ENCODE results near the gene YDJC. TPM values are rescaled to one million over a fixed set of nuclear protein-coding genes. Genes with fewer than 3 reads are reported as not detected.
"Not testable (repeated sequence)": the region's sequence is repeated elsewhere in the genome, so short reads cannot be mapped to it uniquely, and the experiment has no call there.

YDJC gene
- total and polyA plus RNA-seq, 2 donors (not counting 1 experiment from before 2014, with no cell fraction given): 48.8 to 82.8 TPM

- Histone ChIP-seq H3K9me3 (ENCODE audit: control extremely low read depth in 1 of 3, control insufficient read depth in 2 of 3, insufficient read depth in 1 of 3, low read length in 2 of 3) (no peaks in the 10 kb centered on the region), H3K4me3 (ENCODE audit: control extremely low read depth in 1 of 5, extremely low read depth in 1 of 5, insufficient read depth in 1 of 5, low read depth in 2 of 5, low read length in 4 of 5) (no peak overlapping the region), H3K4me2 (replicated peaks; ENCODE audit: low read depth, low read length, poor library complexity, severe bottlenecking) (no peak overlapping the region), H3K9ac (ENCODE audit: low read length) (no peak overlapping the region), H4K20me1 (ENCODE audit: control insufficient read depth, insufficient read depth, low read length, poor library complexity, severe bottlenecking) (peaks cover 82% of the 10 kb centered on the region), H3K27me3 (replicated peaks in 1 of 4; ENCODE audit: control extremely low read depth in 1 of 4, control insufficient read depth in 3 of 4, insufficient read depth in 4 of 4, low read length in 3 of 4) (no peaks in the 10 kb centered on the region), H3K79me2 (ENCODE audit: control insufficient read depth, insufficient read depth, low read length) (peaks cover 94% of the 10 kb centered on the region), H3K4me1 (ENCODE audit: control insufficient read depth in 2 of 2, insufficient read depth in 2 of 2, low read length in 2 of 2) (peaks cover 22 to 43% of the 10 kb centered on the region in 2 donors), H3K36me3 (replicated peaks in 1 of 2; ENCODE audit: control extremely low read depth in 1 of 2, control insufficient read depth in 1 of 2, extremely low read depth in 1 of 2, insufficient read depth in 2 of 2, low read length in 1 of 2) (peaks cover 5 to 6% of the 10 kb centered on the region in 2 experiments), H2AFZ (ENCODE audit: insufficient read depth, low read depth, low read length, poor library complexity, severe bottlenecking) (no peak overlapping the region), H3K27ac (ENCODE audit: low read length in 2 of 2) (peak overlapping the region in 1 of 2 donors; percentile 51)
- WGBS (ENCODE audit: insufficient coverage): no CpG with 5 or more reads among the region's 2 CpGs
- no peak for TF ChIP-seq EZH2 (IDR thresholded peaks at IDR 0.05; ENCODE audit: borderline replicate concordance, insufficient read depth, low read depth, low read length, poor library complexity, severe bottlenecking)
- no peak for DNase-seq
- intact Hi-C loops (cut with micrococcal nuclease): loop anchor here (5.0 kb wide), 1 partner anchor 47 kb away; the partner anchor contains the start of genes CCDC116 and YDJC
- POLR2A ChIA-PET: interaction anchor here (1.2 kb wide), 1 partner anchor 56 kb away, joined by 3 read pairs; no protein-coding TSS in a partner anchor
- no peak for ATAC-seq (ENCODE audit: low read depth)
- H3K27ac Mint-ChIP-seq: peak overlapping the region; percentile 34
- no peak overlapping the region for H3K4me3 Mint-ChIP-seq
- CTCF ChIA-PET: interaction anchor here (1.2 kb wide), 2 partner anchors 44 to 62 kb away, joined by 3 to 4 read pairs; no protein-coding TSS in a partner anchor
- no peaks in the 10 kb centered on the region for H3K9me3 Mint-ChIP-seq (ENCODE audit: insufficient read depth)
- no peaks in the 10 kb centered on the region for H3K27me3 Mint-ChIP-seq
- peaks cover 40% of the 10 kb centered on the region for H3K4me1 Mint-ChIP-seq
These were observed 44.4 kb downstream of the YDJC start for GRCh38 chr22:21585389-21585788.

DNA sequence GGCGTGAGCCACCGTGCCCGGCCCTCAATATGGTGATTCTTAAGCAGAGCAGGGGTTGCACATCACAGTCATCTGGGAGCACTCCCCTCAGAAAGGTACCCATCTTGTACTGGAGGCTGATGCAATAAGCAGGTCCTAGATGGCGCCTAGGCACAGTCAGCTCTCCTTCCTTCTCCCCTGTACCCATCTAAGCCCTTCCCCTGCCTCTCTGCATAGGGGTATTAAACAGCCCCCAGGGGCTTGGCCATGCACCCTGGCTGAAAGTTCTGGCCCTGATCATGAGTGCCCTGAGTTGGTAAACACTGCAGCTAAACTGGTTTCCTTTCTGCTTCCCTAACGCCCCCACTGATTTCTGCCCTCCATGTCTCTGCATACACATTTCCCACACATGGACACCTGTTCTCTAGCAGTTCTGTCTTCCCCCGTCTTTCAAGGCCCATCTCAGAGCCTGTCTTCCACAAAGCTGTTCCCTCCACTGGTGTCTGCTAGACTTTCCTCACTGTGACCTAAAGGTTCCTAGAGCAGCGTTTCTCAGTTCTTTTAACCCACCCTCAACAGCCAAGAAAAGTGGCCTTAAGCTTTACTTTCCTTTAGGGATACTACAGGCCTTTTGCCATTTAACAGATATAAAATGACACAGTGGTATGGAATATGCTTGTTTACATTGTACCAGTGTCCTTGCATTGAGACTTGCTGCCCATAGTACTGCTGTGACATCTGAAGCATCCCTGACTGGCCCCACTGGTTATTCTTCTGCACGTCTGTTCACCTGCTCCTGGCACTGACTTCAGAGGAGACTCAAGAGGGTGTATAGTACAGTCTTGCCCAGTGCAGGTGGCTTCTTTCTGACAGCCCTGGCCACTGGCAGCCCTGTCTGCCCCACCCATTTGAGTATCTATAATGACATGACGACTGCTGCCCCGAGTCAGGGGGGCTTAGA, 46.8 kb downstream of the YDJC start:
- Histone ChIP-seq H3K79me2 (ENCODE audit: control insufficient read depth, insufficient read depth, low read length) (peaks cover 95% of the 10 kb centered on the region), H3K27ac (ENCODE audit: low read length in 2 of 2) (peak overlapping the region in 1 of 2 donors; percentile 14), H3K9me3 (ENCODE audit: control extremely low read depth in 1 of 3, control insufficient read depth in 2 of 3, insufficient read depth in 1 of 3, low read length in 2 of 3) (no peaks in the 10 kb centered on the region), H3K27me3 (replicated peaks in 1 of 4; ENCODE audit: control extremely low read depth in 1 of 4, control insufficient read depth in 3 of 4, insufficient read depth in 4 of 4, low read length in 3 of 4) (no peaks in the 10 kb centered on the region), H3K4me2 (replicated peaks; ENCODE audit: low read depth, low read length, poor library complexity, severe bottlenecking) (no peak overlapping the region), H3K4me1 (ENCODE audit: control insufficient read depth in 2 of 2, insufficient read depth in 2 of 2, low read length in 2 of 2) (peaks cover 17 to 37% of the 10 kb centered on the region in 2 donors), H4K20me1 (ENCODE audit: control insufficient read depth, insufficient read depth, low read length, poor library complexity, severe bottlenecking) (peaks cover 81% of the 10 kb centered on the region), H2AFZ (ENCODE audit: insufficient read depth, low read depth, low read length, poor library complexity, severe bottlenecking) (no peak overlapping the region), H3K9ac (ENCODE audit: low read length) (no peak overlapping the region), H3K4me3 (ENCODE audit: control extremely low read depth in 1 of 5, extremely low read depth in 1 of 5, insufficient read depth in 1 of 5, low read depth in 2 of 5, low read length in 4 of 5) (no peak overlapping the region), H3K36me3 (replicated peaks in 1 of 2; ENCODE audit: control extremely low read depth in 1 of 2, control insufficient read depth in 1 of 2, extremely low read depth in 1 of 2, insufficient read depth in 2 of 2, low read length in 1 of 2) (peaks cover 5 to 6% of the 10 kb centered on the region in 2 experiments)
- Mint-ChIP-seq H3K4me3 (no peak overlapping the region), H3K4me1 (peaks cover 48% of the 10 kb centered on the region), H3K9me3 (ENCODE audit: insufficient read depth) (no peaks in the 10 kb centered on the region), H3K27me3 (no peaks in the 10 kb centered on the region), H3K27ac (peak overlapping the region; percentile 53)
- 78% methylated on average over 5 of the region's 10 CpGs for WGBS (ENCODE audit: insufficient coverage)
- TF ChIP-seq, protein P1, sequence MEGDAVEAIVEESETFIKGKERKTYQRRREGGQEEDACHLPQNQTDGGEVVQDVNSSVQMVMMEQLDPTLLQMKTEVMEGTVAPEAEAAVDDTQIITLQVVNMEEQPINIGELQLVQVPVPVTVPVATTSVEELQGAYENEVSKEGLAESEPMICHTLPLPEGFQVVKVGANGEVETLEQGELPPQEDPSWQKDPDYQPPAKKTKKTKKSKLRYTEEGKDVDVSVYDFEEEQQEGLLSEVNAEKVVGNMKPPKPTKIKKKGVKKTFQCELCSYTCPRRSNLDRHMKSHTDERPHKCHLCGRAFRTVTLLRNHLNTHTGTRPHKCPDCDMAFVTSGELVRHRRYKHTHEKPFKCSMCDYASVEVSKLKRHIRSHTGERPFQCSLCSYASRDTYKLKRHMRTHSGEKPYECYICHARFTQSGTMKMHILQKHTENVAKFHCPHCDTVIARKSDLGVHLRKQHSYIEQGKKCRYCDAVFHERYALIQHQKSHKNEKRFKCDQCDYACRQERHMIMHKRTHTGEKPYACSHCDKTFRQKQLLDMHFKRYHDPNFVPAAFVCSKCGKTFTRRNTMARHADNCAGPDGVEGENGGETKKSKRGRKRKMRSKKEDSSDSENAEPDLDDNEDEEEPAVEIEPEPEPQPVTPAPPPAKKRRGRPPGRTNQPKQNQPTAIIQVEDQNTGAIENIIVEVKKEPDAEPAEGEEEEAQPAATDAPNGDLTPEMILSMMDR (IDR thresholded peaks at IDR 0.05): no peak
- TF ChIP-seq EZH2 (IDR thresholded peaks at IDR 0.05; ENCODE audit: borderline replicate concordance, insufficient read depth, low read depth, low read length, poor library complexity, severe bottlenecking): no peak
- POLR2A ChIA-PET: no interaction called here
- ATAC-seq (ENCODE audit: low read depth) (no peak), DNase-seq (no peak)
- CTCF ChIA-PET: interaction anchor here (0.6 kb wide), 1 partner anchor 290 kb away, joined by 3 read pairs; no protein-coding TSS in a partner anchor
- intact Hi-C loops (cut with micrococcal nuclease): no loop called here

DNA sequence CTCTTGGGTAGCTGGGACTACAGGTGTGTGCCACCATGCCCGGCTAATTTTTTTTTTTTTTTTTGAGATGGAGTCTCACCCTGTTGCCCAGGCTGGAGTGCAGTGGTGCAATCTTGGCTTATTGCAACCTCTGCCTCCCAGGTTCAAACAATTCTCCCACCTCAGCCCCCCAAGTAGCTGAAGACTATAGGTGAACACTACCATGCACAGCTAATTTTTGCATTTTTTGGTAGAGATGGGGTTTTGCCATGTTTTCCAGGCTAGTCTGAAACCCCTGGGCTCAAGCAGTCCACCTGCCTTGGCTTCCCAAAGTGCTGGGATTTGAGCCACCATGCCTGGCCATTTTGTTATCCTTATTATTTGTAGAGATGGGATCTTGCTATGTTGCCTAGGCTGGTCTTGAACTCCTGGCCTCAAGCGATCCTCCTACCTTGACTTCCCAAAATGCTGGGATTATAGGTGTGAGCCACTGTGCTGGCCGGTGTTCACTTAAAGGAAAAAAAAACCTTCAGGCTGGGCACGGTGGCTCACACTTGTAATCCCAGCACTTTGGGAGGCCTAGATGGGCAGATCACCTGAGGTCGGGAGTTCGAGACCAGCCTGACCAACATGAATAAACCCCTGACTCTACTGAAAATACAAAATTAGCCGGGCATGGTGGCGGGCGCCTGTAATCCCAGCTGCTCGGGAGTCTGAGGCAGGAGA, 48.7 kb downstream of the YDJC start:
- H3K9me3 ChIP-seq (ENCODE audit: control extremely low read depth in 1 of 3, control insufficient read depth in 2 of 3, insufficient read depth in 1 of 3, low read length in 2 of 3); H3K4me3 ChIP-seq (ENCODE audit: control extremely low read depth in 1 of 5, extremely low read depth in 1 of 5, insufficient read depth in 1 of 5, low read depth in 2 of 5, low read length in 4 of 5); H3K36me3 ChIP-seq (replicated peaks in 1 of 2; ENCODE audit: control extremely low read depth in 1 of 2, control insufficient read depth in 1 of 2, extremely low read depth in 1 of 2, insufficient read depth in 2 of 2, low read length in 1 of 2); H2AFZ ChIP-seq (ENCODE audit: insufficient read depth, low read depth, low read length, poor library complexity, severe bottlenecking); intact Hi-C loops (cut with micrococcal nuclease); H3K27ac Mint-ChIP-seq; POLR2A ChIA-PET; H3K9me3 Mint-ChIP-seq (ENCODE audit: insufficient read depth); ATAC-seq (ENCODE audit: low read depth); DNase-seq; H3K4me3 Mint-ChIP-seq; H3K27me3 ChIP-seq (replicated peaks in 1 of 4; ENCODE audit: control extremely low read depth in 1 of 4, control insufficient read depth in 3 of 4, insufficient read depth in 4 of 4, low read length in 3 of 4); CTCF ChIA-PET; H3K4me2 ChIP-seq (replicated peaks; ENCODE audit: low read depth, low read length, poor library complexity, severe bottlenecking); H3K27me3 Mint-ChIP-seq; H3K27ac ChIP-seq (ENCODE audit: low read length in 2 of 2); H3K9ac ChIP-seq (ENCODE audit: low read length): not testable (repeated sequence)
- peaks cover 49% of the 10 kb centered on the region for H3K4me1 Mint-ChIP-seq
- Histone ChIP-seq H4K20me1 (ENCODE audit: control insufficient read depth, insufficient read depth, low read length, poor library complexity, severe bottlenecking) (peaks cover 89% of the 10 kb centered on the region), H3K4me1 (ENCODE audit: control insufficient read depth in 2 of 2, insufficient read depth in 2 of 2, low read length in 2 of 2) (peaks cover 8 to 28% of the 10 kb centered on the region in 2 donors), H3K79me2 (ENCODE audit: control insufficient read depth, insufficient read depth, low read length) (peaks cover 97% of the 10 kb centered on the region)
- 87% methylated on average over 3 of the region's 10 CpGs for WGBS (ENCODE audit: insufficient coverage)
